ENCODE measurements around the gene PDXK.

The PDXK gene

DNA sequence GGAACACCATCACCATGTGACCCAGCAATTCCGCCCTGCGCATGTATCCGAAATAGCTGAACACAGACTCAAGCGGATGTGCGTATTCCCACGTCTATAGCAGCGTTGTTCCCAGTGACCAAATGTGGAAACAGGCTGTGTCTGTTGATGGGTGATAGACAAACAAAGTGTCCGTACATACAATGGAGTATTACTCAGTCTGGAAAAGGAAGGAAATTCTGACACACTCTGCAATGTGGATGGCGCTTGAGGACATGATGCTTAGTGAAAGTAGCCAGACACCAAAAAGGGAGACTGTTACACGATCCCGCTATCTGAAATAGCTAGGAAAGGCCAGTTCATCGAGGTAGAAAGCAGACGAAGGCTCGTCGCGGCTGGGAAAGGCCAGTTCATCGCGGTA, 25.8 kb downstream of the PDXK start:
- no peak for DNase-seq (ENCODE audit: low read depth)

DNA sequence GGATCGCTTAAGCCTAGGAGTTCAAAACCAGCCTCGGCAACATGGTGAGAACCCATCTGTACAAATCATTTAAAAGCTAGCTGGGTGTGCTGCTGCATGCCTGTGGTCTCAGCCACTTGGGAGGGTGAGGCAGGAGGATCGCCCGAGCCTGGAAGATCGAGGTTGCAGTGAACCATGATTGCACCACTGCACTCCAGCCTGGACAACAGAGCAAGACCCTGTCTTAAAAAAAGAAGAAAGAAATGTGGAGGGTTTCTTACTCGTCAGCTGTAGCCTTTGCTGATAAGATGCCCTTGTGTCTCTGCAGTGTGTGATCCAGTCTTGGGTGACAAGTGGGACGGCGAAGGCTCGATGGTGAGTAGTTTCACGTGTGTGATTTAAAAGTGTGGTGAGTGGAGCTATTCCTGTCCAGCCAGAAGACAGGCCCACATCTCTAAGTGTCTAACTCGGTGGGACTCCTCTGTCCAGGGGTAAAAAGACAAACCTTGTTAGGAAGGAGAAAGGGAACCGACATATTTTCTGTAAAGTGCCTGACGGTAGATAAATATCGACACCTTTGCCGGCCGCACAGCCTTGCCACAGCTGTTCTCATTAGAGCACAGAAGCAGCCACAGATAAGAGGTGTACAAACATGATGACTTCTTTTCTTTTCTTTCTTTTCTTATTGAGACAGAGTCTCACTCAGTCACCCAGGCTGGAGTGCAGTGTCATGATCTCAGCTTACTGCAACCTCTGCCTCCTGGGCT, 27.0 kb downstream of the PDXK start:
- DNase-seq (ENCODE audit: low read depth) = no peak

DNA sequence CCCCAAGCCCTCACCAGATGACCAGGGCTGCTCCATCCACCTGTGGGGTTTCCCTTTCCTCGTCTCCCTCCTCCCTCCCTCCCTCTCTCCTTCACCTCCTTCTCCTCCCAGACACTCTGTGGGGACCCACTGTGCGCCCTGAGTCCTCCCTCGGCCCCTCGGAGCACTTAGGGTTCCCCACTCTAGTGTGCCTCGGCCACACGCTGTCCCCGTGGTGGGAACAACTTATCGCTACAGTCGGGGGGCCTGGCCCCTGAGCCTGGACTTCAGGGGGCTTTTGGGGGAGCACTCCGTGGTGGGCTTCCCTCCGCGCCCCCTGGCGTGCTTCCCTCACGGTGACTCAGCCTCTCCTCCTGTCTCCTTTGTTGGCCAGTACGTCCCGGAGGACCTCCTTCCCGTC, 29.7 kb downstream of the PDXK start:
- DNase-seq (ENCODE audit: low read depth) = no peak

DNA sequence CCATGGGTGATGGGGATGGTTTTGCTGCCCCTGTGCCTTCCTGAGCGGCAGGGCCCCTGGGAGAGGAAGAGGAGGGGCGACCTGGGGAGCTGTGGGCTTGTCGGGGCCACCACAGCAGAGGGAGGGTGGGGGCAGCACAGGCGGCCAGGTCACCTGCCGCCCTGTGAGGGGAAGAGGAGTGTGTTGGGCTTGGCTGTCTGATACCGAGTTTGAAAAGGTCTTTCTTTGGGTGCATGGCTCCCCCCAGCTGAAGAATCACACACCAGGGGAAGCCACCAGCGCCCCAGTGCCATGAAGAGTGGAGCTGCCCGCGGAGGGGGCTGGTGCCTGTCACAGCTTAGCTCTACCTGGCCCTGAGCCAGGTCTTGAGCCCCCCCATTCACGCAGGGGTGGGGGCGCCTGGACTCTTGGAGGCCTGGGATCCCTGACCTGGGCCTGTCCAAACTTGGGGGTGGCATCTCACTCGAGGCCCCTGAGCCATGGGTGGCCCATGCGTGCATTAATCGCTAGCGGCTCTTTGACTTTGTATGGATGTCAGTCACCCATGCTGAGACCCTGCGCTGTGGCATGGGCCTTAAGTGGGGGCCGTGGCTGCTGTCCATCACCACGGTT, 30.8 kb downstream of the PDXK start:
- DNase-seq (ENCODE audit: low read depth) = no peak

DNA sequence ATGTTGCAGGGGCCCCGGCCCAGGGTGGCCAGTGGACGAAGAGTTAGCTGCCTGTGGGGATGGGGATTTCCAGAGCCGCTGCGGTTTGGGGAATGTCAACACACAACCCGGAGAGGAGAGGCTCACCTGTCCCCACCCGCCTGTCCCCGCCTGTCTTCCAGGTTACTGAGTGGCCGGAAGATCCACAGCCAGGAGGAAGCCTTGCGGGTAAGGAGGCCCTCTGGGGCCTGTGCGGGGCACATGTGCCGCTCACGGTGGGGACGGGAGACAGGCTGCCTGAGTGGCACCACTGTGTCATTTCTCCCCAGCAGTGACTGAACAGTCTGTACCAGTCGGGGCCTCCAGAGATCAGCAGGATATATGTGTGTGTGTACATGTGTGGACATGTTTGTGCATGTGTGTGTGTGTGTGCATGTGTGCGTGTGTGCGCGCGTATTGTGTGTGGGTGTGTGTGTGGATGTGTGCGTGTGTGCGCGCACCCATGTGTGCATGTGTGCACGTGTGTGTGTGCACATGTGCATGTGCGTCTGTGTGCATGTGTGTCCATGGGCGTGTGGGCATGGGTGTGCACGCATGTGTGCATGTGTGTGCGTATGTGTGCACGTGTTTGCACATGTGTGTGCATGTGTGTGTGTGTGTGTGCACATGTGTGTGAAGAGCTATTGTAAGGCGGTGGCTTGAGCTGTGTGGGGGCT, 31.6 kb downstream of the PDXK start:
- no peak for DNase-seq (ENCODE audit: low read depth)

DNA sequence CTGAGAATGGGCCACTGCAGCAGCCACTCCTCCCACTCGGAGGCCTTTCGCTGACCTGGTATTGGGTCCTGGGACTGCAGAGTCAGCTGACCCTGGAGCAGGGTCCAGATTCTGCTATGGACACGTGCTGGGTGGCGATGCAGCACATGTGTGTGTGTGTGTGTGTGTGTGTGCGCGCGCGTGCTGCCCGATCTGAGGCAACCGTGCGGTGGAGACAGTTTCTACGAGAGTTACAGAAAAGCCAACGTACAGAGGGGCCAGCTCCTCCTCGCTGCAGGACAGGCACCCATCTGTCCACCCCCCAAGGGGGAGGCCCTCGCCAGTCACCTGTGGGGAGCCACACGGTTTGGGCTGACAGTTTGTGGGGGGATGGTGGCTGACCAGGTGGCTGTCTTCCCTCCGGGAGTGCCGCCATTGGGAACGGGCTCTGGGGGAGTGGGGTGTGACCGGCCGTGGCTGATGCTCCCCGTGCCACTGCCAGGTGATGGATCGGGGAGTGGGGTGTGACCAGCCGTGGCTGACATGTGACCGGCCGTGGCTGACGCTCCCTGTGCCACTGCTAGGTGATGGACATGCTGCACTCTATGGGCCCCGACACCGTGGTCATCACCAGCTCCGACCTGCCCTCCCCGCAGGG, 33.1 kb downstream of the PDXK start:
- no peak for DNase-seq (ENCODE audit: low read depth)

DNA sequence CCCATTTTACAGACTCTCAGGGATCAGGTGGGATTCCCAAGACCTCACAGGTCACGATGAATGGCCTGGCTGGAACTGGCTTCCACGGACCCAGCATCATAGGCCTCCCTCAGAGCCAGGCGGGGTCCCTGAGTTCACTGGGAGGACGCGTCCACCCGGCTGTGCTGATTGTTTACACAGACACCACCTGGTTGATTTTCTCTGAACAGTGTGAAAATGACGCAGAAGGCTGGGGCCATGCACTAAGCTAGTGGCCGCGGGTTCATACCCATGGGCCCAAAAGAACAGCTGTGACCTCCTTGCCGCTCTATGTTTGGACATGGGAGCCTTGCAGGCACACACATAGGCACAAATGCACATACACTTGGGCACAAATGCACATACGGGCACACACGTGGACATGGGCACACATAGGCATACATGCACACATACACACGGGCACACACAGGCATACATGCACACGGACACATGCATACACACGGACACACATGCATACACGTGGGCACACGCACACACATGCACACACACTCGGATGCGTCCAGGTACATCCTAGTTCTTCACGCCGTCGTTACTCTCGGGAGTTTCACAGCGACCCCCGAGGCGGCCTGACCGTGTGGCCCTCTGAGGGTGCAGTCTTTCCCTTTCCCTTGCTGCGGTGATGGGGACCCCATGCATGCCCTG, 34.0 kb downstream of the PDXK start:
- no peak for DNase-seq (ENCODE audit: low read depth)

DNA sequence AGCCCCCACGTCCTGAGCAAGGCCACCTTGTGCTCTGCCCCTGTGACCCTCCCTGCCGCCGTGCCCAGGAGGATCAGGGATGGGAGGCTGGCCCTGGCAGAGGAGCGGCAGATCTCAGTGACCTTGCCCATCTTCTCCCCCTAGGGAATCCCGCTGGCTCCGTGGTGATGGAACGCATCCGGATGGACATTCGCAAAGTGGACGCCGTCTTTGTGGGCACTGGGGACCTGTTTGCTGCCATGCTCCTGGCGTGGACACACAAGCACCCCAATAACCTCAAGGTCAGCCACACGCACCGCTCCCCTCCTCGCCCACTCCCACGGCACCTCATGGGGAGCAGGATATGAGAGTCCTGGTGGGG, 34.5 kb downstream of the PDXK start:
- DNase-seq (ENCODE audit: low read depth) = no peak

DNA sequence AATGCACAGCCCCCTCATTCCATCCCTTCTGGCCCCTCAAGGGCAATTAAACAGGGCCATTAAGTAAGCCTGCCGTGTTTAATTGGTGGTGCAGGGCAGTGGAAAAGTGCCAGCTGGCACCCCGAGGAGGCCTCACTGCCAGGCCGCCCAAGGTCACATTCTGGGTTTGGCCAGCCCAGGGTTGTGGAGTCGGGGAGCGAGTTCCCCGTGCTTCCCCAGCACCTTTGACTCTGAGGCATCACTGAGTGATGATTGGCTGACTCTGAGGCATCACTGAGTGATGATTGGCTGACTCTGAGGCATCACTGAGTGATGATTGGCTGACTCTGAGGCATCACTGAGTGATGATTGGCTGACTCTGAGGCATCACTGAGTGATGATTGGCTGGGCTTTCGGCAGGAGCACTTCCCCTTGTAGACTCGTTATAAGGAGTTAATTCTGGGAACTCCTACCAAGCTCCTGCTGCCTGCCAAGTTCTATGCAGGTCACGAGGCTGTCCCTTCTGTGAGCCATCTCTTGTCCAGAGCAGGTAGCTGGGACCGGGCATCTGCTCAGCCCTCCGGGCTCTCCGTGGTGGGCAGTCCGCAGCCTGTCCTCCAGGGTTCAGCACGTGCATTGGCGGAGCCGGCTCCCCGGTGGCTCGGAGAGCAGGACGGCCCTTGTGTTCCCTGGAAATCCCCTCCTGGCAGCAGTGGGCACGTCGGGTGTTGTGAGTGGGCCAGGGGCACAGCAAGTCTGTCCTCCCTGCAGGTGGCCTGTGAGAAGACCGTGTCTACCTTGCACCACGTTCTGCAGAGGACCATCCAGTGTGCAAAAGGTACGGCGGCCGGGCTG, 36.2 kb downstream of the PDXK start:
- no peak for DNase-seq (ENCODE audit: low read depth)

DNA sequence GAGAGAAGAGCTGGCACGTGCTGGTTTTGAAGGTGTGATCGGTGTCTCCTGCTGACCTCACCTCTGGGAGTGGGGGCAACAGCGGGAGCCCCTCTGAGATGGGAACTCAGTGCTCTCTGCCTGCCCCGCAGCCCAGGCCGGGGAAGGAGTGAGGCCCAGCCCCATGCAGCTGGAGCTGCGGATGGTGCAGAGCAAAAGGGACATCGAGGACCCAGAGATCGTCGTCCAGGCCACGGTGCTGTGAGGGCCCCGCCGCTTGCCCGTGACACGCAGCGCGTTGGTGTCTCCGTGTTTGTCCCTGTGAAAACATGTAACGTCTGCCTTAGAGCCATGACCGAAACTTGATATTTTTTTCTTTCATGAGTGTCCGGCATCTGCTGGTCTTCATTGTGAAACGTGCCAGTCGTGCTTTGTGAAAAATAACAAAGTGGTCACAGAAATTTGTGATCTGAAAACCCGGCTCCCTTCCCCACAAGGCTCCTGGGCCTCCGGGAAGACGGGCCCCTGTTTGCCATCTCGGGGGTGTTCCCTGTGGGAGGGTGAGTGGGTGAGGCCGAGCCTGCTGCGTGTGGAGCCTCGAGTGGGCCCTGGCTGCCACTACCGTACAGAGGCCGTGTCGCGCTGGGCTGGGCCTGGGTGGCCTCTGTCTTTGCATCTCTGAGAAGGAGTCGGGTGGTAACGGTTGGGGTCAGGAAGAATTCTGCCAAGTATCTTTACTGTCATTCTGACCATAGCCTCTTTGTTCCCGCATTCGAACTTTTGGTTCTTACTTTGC, 37.1 kb downstream of the PDXK start:
- DNase-seq (ENCODE audit: low read depth) = no peak

DNA sequence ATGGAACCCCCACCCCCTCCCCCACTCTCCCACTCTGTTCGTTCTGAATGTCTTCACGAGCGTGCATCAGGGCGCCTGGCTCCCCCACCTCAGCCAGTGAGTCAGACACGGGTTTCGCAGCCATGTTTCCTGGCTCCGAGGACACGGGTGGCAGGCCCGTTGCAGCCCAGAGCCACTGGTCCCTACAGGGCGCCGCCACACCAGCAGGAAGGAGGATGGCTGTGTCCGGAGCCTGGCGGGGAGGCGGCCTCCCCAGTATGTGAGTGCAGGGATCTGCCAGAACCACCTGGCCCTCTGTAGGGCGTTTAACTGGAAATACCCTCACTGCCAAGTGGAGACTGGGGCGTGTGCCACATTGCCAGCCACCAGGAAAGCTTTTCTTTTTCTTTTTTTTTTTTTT, 38.7 kb downstream of the PDXK start:
- no peak for DNase-seq (ENCODE audit: low read depth)

DNA sequence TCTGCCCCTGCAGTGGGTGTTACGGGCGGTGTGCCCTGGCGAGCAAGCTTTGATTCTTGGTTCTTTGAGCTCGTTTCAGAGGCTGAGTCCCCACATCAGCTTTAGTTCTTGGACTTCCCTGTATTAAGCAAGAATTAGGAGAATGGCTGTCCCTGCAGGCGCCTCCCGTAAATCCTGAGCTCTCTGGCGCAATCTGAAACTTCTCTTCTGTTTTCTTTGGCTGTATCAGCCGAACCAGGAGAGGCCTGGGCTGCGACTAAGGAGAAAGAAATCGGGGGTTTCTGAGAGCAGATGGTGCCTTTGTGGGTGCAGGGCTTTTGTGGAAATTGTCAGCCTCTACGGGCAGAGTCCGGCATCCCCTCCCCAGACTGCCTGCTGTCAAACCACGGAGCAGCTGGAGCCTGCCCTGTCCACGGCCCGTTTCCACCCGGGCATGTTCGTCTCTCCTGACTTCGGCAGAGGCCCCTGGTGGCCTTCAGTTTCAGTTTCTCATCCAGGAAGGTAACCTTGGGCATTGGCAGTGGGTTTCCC, 39.2 kb downstream of the PDXK start:
- no peak for DNase-seq (ENCODE audit: low read depth)

DNA sequence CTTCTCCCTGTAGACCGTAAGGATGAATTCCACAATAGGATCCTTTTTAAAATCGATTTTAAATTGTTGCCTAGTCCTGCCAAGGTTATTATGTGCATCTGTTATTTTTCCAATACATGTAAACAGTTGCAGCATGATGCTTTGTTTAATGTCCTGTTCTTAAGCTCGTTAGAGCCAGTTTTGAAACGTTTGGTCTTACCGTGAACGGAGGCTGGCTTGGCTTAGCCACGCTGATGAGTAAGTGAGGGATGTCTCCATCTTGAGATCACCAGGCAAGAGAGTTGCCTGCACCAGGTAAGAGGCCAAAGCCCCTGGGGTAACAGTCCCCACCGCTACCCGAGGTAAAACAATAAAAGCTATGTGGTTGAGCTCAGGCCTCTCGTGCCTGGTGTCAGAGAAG, 39.9 kb downstream of the PDXK start:
- no peak for DNase-seq (ENCODE audit: low read depth)

DNA sequence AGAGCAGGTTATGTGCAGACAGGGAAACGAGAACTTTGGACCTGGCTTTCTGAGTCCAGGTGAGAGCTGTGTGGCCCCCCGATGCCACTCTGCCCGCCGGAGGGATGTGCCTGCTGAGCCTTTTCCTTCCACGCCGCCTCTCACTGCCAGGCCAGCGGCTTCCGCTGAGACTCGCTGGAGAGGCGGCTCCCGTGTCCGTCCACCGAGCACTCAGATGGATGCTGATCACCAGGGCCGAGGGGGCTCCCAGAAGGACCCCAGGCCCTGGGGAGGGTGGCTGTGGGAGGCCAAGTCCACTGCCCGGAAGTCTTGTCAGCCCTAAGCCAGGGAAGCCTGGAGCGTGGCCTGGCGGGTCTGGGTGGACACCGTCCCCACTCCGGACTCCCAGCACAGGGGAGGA, 40.7 kb downstream of the PDXK start:
- no peak for DNase-seq (ENCODE audit: low read depth)

DNA sequence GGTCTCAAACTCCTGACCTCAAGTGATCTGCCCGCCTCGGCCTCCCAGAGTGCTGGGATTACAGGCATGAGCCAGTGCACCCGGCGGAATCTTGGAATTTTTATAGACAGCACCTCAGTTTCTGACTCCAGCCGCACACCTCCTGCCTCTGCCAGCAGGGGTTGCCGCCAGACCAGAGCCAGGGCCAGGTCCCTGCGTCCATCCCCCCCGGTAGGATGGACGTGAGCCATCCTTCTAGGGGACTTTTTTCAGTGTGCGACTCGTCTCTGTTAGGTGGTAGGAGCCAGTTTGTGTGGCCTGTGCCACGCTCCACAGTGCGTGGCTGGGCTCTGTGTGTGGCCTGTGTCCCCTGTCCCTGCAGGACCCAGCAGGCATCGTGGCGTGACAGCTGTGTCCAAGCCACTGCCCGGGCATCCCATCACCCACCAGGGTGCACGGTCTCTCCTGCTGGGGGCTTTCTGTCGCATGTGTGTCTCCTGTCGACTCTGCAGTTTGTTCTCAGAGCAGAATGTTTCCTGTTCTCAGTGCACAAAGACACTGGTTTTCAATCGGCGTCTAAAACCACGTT, 41.5 kb downstream of the PDXK start:
- DNase-seq (ENCODE audit: low read depth) = no peak

DNA sequence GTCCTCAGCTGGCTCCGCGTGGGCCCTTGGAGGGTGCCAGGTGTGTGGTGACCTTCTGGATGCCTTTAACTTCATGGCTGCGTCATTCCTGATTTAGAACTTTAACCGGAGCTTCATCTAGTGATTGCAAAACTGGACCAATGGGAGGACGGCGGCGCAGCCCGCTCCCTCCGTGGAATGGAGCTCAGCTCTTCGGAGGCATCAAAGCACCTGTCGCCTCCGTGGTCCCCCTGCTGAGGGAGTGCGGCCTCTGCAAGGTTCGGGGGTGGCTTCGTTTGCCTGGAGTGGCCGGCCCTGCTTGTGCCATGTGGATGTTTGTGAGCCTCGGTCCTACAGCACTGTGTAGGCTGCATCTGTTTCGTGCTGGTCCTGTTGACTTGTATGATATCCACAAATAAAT, 43.0 kb downstream of the PDXK start:
- DNase-seq (ENCODE audit: low read depth) = no peak

DNA sequence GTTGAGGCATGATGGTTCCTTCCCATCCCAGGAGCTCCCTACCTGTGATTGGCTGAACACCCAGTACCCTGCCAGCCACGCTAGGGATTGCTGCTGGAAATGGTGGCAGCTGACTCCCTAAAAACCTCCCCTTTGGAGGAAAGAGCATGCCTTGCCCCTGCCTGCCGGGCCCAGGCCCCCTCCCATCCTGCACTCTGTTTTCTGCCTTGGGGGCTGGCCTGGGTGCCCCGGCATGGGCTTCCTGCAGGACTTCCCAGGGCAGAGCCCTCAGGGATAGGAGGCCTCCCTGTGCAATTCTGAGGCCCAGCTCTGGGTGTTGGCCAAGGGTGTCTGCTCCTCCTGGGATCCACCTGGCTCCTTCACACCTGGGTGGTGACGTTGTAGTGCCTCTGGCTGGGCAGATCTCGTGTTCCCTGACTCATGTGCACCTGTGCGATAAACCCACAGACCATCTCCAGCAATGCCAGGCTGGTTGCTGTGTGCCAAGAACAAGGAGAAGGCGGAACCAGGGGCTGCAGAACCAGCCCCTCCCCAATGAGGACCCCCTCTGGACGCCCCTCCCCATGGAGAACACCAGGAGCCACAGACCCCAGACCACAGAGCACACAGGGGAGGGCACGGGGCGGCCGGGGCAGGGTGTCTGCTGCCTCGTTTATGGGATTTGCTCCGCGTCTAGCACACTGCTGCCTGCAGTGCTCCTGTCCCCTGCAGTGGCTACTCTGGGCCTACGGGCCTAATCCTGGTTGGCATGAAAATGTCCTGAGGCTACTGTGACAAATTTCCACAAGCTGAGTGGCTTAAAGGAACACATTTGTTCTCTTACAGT, 43.6 kb downstream of the PDXK start:
- DNase-seq (ENCODE audit: low read depth) = no peak

DNA sequence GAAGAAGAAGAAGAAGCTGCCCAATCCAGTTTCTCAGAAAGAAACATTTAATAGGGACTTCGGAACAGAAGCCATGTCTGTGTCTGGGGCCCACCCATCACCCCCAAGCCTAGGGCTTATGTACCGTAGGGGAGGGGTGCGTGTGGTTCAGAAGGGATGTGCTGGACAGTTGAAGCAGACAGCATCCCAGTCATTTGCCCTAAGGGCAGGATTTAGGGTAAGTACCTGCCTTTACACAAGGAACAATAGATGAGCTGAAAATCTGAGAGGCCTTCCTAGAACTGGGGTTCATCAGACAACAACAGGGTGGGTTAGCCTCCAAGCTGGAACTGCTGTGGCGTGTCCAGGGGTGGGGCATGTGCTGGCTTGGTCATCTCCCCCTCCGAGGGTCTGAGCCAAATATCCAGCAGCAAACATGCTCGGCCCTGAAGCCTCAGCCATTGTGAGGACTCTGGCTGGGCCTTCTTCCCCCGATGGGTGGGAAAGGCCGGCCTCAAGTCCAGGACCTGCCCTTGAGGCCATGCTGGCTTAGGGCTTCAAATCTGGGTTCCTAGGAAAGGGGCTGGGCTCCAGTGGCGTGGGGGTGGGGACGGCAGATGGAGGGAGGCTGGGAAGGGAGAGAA, 45.1 kb downstream of the PDXK start:
- no peak for DNase-seq (ENCODE audit: low read depth)

Measured in activated T-cell treated with anti-CD3 and anti-CD28 coated beads for 1 hour (primary cell).